GM12872 (cell line): Measurements from ENCODE around the gene LPCAT2.

ENCODE experiments used
- CTCF ChIP-seq: IDR thresholded peaks from 3 replicates; pipeline ENCODE4 v1.5.1; 2011; ENCODE audit warnings: low read depth, mild to moderate bottlenecking, low read length, moderate library complexity; ENCODE audit not compliant: insufficient read depth

The LPCAT2 gene

DNA sequence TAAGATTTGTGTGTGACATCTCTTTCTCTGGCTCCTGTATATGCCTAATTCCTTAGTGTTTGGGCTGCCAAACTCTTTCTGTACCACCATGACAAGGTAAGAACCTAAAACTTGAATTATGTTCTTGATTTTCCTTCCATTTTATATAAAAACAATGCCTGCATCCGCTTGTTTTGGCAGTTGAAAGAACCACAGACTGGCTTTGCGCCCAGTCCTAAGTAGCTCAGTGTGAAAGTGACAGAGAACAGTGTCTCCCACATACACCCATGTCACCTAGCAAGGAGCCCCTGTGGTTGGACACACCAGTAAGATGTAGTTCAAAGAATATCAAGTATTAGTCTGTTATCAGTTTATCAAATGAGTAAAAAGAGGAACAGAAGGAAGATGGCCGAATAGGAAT lies 106.2 kb downstream of the LPCAT2 start:
- TF ChIP-seq CTCF: no peak

DNA sequence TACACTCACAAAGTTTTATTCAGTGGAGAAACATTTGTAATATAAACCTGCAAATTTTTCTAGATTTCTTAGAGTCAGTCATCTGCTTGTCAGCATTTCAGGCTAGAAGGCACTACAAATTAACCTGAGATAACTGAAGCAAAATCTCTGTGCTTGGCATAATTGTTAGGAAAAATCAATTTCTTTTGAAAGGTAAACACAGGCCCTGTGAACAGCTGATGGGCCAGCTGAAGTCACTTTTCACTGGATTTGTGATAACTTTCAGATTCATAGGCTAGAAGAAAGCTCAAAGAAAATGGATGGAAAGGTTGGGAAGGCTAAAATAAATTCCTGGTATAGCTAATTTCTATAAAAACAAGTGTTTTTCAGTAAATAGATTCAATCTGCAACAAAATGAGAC lies 112.9 kb downstream of the LPCAT2 start:
- TF ChIP-seq CTCF: no peak

DNA sequence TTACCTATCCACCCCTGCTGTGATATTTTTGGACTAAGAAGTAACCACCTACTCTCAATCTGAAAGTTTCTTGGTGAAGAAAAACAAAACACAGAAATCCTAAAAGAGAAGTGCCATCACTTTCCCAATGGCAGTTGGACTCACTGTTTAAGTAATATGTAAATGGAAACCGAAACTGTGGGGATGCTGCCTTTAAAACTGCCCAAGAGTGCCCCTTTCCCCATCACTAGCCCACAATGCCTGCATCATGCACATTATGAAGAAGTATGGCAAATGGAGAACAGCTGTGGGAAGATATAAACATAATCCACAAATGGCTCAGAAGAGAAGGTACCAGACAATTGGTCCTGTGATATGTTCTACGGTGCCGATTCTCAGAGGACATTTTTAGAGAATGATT lies 113.4 kb downstream of the LPCAT2 start:
- no peak for TF ChIP-seq CTCF

- peak; percentile 48; the same call in 2 of the 3 replicates for TF ChIP-seq CTCF
Observed at GRCh38 chr16:55622930-55623561, 114.2 kb downstream of the LPCAT2 start.

- no peak for TF ChIP-seq CTCF
Observed at GRCh38 chr16:55623640-55624039, 114.8 kb downstream of the LPCAT2 start.

DNA sequence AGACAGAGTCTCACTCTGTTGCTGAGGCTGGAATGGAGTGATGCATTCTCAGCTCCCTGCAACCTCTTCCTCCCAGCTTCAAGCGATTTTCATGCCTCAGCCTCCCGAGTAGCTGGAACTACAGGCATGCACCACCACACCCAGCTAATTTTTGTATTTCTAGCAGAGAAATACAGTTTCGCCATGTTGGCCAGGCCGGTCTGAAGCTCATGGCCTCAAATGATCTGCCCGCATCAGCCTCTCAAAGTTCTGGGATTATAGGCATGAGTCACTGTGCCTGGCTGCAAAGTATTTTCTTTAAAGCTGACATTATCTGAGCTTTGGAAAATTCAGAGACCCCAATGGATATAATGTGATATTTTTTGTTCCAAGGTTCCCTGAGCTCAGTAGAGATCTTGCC lies 115.8 kb downstream of the LPCAT2 start:
- TF ChIP-seq CTCF: no peak

DNA sequence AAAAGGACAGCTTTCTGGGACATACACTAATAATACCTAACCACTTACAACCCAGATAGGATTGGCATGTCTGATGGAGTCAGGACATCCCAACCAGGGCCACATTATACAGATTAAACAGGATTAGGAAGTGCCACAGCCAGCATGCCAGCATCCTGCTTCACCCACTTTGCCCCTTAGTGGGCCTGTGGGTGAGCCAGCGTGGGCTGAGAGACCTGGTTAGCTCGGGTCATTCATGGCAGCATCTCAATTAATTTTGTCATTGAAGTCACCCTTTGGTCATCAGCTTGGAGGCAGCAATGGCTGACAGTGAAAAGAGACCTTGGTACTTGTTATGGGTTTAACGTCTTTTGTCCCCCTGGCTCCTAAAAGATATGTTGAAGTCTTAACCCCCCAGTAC lies 117.0 kb downstream of the LPCAT2 start:
- TF ChIP-seq CTCF: no peak
